ENCODE results near the gene TOM1.

The TOM1 gene

GRCh38 chr22:35324067-35324466 lies 24.4 kb downstream of the TOM1 start:
- DNase-seq: no peak

- DNase-seq: no peak
These were observed 25.1 kb downstream of the TOM1 start for GRCh38 chr22:35324762-35325161.

DNA sequence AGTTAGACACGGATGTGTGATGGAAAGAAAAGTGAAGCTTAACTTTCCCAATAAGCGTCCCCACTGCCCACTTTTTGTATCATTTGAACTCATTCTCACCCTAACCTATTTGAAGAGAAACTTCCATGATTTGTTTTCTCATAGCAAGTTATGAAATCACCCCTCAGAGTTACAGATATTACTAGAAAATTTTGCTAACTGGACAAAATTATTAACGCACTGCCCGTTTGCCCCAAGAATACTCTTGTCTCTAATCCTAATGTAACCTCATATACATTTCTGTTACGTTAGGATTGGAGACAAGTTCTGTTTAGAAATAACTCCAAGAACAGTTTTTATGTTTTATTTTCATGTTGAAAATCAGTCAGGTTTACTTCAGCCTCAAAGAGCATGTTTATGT lies 25.5 kb downstream of the TOM1 start:
- DNase-seq: no peak

- DNase-seq: no peak
These were observed 27.3 kb downstream of the TOM1 start for GRCh38 chr22:35326854-35327562.

DNA sequence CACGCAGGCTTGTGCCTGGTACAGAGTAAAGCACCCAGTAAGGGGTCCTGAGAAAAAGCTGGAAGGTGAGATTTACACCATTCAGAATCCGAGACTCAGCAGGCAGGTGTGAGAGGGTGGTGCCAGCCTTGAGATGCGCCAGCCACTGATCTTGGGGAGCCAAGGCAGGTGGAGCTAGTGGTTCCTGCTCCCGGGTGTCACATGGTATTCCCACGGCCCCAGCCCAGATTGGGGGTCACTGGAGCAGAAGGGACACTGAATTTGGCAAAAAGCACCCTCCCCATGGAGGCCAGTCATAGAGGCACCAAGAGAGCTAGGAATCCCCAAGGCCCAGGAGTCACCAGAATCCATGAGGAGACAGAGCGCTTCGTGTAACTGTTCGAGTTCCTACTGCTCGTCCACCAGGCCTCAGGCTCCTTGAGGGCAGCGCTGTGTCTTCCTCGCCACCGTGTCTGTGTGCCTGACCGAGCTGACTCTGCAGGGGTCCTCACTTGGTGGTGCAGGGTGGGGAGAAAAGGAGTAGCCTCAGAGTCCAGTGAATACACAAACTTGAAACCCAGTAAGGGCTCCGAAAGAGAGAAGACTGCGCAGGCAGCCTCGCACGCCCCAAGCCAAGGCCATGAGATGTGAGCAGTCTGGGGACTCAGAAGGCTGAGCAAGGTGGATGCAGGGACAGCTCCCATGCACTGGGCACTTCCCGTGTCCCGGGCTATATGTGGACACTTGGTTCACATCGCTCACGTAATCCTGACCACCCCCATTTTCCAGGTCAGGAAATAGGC lies 28.2 kb downstream of the TOM1 start:
- no peak for DNase-seq

GRCh38 chr22:35328472-35328885 lies 28.8 kb downstream of the TOM1 start:
- DNase-seq: no peak

GRCh38 chr22:35329114-35329847 lies 29.6 kb downstream of the TOM1 start:
- peak in 1 of 5 experiments; percentile 89 for DNase-seq

DNA sequence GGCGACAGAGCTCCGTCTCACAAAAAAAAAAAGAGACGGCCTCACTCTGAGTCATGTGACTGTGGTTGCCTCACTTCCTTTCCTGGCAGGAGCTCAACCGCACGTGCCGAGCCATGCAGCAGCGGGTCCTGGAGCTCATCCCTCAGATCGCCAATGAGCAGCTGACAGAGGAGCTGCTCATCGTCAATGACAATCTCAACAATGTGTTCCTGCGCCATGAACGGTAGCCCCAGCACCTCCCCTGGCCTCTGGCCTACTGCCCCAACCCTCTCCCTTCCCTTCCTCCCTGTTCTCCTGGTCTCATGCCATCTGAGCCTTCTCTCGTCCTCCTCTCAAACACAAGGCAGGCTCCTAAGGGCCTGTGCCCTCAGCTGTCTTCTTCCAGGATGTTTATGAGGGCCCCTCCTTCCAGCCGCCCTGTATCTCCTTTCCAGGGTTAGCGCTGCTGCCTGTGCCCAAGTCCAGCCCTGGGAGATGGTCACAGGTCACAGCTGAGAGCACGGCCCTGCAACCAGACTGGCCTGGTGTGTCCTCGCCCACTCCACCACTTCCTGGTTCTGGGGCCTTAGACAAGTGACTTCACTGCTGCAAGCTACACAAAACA lies 30.7 kb downstream of the TOM1 start:
- peak in 4 of 5 experiments; percentile 18 to 93 (median 43) for DNase-seq

GRCh38 chr22:35332278-35332677 lies 32.6 kb downstream of the TOM1 start:
- no peak for DNase-seq

DNA sequence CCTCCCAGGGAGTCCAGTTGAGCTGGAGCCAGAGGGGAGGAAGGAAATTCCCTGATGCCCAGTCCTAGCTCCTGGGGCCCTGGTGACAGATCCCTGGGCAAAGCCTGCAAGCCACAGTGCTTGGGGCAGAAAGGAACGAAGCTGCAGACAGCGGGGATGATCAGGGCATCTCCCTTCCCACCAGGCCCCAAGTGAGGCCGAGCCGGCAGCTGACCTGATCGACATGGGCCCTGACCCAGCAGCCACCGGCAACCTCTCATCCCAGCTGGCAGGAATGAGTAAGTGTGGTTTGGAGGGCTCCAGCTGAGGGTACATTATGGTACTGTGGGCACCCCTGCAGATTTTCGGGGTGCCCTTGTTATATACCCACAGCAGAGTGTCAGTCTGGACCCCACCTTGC lies 33.5 kb downstream of the TOM1 start:
- DNase-seq: no peak

DNA sequence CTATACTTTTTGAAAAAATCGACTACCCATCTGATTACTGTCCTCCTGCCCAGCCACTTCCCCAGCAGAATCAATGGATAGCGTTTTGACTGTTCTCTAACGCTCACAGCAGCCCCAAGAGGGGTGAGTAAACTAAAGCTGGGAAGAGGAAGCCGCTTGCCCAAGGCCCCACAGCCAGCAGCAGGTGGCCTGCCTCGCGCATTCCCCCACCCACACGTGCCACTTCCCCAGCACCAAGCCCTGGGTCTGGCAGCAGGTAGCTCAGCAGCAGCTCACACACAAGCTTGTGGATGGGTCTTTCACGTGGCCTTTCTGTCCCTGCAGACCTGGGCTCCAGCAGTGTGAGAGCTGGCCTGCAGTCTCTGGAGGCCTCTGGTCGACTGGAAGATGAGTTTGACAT lies 34.3 kb downstream of the TOM1 start:
- peak in 2 of 5 experiments; percentile 30 to 67 for DNase-seq

DNA sequence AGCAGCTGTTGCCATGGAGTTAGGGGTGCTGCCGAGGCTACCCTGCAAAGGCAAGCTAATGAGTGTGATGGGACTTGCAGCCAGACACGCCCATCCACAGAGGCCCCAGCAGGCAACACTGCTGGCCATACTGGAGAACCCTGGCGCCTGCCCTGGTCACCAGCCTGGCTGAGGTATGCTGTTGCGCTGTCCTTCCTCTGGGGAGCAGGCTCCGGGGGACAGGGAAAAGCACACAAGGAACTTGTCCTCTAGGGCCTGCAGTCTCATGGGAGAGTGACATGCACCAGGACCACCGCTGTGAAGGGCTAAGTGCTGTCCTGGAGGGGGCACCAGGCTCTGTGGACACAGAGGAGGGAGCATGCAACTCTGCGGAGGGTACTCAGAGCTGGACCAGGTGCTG lies 35.8 kb downstream of the TOM1 start:
- DNase-seq: peak in 1 of 5 experiments; percentile 33

GRCh38 chr22:35335936-35336781 lies 36.5 kb downstream of the TOM1 start:
- peak in 1 of 5 experiments; percentile 88 for DNase-seq

DNA sequence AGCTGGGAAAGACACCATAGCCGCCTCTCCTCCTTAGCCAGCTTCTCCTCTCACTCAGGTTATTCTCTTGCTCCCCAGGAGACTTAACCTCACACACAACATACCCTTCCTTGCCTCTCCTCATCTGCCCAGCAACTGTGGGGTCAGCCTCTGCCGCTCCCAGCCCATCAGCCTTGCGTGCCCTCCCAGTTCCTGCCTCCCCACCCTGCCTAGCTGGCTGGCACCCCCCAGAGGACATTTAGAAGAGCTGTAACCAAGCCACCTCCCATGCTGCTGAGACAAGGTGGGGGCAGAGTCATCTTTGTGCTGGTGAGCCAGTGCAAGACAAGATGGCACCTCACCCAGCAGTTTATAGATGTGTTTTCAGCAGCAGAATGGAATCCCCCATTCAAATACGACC lies 38.2 kb downstream of the TOM1 start:
- DNase-seq: peak in 1 of 5 experiments; percentile 61

DNA sequence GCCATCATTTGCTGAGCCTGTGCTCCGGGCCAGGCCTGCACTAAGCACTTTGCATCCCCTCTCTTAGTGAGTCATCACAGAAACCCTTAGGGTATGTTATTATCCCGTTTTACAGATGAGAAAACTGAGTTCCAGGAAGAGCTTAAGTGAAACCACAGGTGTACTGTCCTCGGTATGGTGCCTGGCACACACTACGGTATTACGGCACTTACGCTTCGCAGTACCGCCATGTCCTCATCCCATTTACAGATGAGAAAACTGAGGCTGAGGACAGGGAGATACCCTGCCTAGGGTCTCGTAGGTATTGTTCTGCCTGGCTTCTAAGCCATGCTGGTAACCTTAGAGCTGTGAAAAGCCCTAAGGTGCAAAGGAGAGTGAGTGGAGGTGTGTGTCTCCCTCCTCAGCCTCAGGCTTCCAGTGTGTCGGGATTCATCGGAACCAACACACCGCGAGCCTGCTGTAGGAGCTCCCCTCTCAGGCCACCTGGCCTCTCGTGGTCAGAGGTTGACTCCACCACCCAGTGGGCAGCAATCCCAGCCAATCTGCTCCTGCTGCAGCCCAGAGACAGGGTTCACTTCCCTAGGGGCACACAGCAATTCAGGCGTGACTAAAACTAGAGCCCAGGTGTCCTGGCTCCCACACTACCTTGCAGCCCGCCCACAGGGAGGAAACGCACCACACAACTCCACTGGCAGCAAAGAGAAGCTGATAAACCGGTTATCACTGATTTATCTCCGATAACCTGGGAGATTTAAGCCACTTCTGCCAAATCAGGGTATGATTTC lies 41.6 kb downstream of the TOM1 start:
- no peak for DNase-seq

DNA sequence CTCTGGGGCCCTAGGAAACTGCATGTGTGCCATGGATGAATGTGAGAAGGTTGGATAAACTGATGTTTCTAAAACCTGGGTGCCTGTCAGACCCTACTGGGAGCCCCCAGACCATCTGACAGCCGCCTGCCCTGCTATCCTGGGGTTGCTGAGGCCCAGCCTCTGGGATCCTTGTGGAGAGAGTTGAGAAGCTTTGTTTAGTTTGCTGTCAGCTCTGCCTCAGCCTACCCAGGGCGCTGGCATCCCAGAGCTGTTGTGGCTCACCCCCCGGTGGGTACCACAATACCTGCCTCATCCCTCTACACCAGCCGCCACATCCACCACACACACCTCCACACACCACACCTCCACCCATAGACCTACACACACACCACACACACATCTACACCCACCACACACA lies 42.7 kb downstream of the TOM1 start:
- no peak for DNase-seq

DNA sequence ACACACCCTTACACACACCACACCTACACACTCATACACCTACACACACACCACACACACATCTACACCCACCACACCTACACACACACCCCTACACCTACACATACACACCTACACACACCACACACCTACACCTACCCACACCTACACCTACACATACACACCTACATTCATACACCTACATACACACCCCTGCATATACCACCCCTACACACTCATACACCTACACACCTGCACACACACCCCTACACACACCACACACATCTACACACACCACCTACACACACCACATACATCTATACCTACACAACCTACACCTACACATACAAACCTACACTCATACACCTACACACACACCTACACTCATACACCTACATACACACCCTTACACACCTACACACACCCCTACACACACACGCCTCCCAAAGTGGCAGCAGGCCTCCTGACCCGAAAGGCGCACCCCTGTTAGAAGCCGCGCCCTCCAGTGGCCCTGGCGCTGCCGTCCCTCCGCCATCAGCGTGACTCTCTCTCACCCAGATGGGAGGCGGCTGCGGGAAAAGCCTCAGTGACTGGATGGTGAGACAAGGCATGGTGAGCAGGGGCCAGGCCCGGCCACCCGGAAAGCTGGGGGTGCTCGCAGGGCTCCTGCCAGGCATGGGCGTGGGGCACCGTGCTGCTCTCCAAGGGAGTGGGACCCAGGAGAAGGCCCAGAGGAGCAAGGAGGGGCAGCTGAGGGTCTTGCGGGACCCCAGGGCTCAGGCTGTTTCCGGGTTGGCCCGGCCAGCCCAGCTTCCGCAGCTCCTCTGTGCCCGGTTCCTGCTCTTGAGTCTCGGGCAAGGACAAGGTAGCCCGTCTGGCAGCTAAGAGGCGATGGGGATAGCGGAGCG lies 44.2 kb downstream of the TOM1 start:
- DNase-seq: no peak

GRCh38 chr22:35344956-35345690 lies 45.4 kb downstream of the TOM1 start:
- peak in 1 of 5 experiments; percentile 34 for DNase-seq

GRCh38 chr22:35345808-35346505 lies 46.3 kb downstream of the TOM1 start:
- no peak for DNase-seq
